H9 (cell line): ENCODE measurements around the gene ARSI. TPM values are rescaled to one million over a fixed set of nuclear protein-coding genes. Genes with fewer than 3 reads are reported as not detected.

Experiments
- DNase-seq: peaks from one replicate; pipeline ENCODE4 v3.0.0-alpha.2; 2017
- H2AFZ ChIP-seq: one replicate; pipeline ENCODE4 v1.6.1; 2013; ENCODE audit warnings: mild to moderate bottlenecking, low read length, control low read depth, moderate library complexity
- H2AK5ac ChIP-seq: 2 replicates; pipeline ENCODE4 v1.6.1; 2013; ENCODE audit warnings: low read length, control low read depth, mixed read lengths; ENCODE audit not compliant: insufficient read length
- H2BK120ac ChIP-seq: one replicate; pipeline ENCODE4 v1.6.1; 2013; ENCODE audit warnings: low read depth, mild to moderate bottlenecking, low read length, control low read depth, inconsistent platforms; ENCODE audit not compliant: poor library complexity, severe bottlenecking
- H2BK12ac ChIP-seq: 2 replicates; pipeline ENCODE4 v1.6.1; 2013; ENCODE audit warnings: low read length, control low read depth, mixed read lengths, low read depth; ENCODE audit not compliant: insufficient read length
- H2BK15ac ChIP-seq: 2 replicates; pipeline ENCODE4 v1.6.1; 2013; ENCODE audit warnings: low read depth, low read length, control low read depth
- H2BK20ac ChIP-seq: one replicate; pipeline ENCODE4 v1.6.1; 2013; ENCODE audit warnings: low read depth, mild to moderate bottlenecking, low read length, control low read depth, inconsistent platforms; ENCODE audit not compliant: poor library complexity, severe bottlenecking
- H2BK5ac ChIP-seq: 2 replicates; pipeline ENCODE4 v1.6.1; 2013; ENCODE audit warnings: low read length, control low read depth, mixed read lengths; ENCODE audit not compliant: insufficient read length
- H3K14ac ChIP-seq: 2 replicates; pipeline ENCODE4 v1.6.1; 2013; ENCODE audit warnings: low read length, control low read depth; ENCODE audit not compliant: insufficient read depth
- H3K18ac ChIP-seq: 2 replicates; pipeline ENCODE4 v1.6.1; 2013; ENCODE audit warnings: low read depth, mild to moderate bottlenecking, mixed read lengths, low read length, control low read depth; ENCODE audit not compliant: insufficient read length
- H3K23ac ChIP-seq: 2 replicates; pipeline ENCODE4 v1.6.1; 2013; ENCODE audit warnings: low read length, control low read depth, mixed read lengths, low read depth; ENCODE audit not compliant: insufficient read length
- H3K23me2 ChIP-seq: 2 replicates; pipeline ENCODE4 v1.6.1; 2013; ENCODE audit warnings: low read depth, mild to moderate bottlenecking, mixed read lengths, low read length, control low read depth; ENCODE audit not compliant: insufficient read length, poor library complexity, severe bottlenecking
- H3K27ac ChIP-seq: 2 replicates; pipeline ENCODE4 v1.5.1; 2013; ENCODE audit warnings: low read length, control low read depth, mixed read lengths, low read depth; ENCODE audit not compliant: insufficient read length
- H3K27me3 ChIP-seq: 2 replicates; pipeline ENCODE4 v1.6.1; 2013; ENCODE audit warnings: low read length, control low read depth, inconsistent platforms; ENCODE audit not compliant: insufficient read depth
- H3K4ac ChIP-seq: 2 replicates; pipeline ENCODE4 v1.6.1; 2013; ENCODE audit warnings: low read depth, mild to moderate bottlenecking, control low read depth, inconsistent platforms, low read length, moderate library complexity
- H3K4me1 ChIP-seq: 2 replicates; pipeline ENCODE4 v1.6.1; 2013; ENCODE audit warnings: low read length, control low read depth, inconsistent platforms; ENCODE audit not compliant: insufficient read depth
- H3K4me2 ChIP-seq: 2 replicates; pipeline ENCODE4 v1.6.1; 2013; ENCODE audit warnings: low read length, control low read depth, mixed read lengths; ENCODE audit not compliant: insufficient read length, insufficient read depth
- H3K56ac ChIP-seq: 2 replicates; pipeline ENCODE4 v1.6.1; 2013; ENCODE audit warnings: low read depth, mild to moderate bottlenecking, mixed read lengths, low read length, control low read depth; ENCODE audit not compliant: insufficient read length
- H3K79me1 ChIP-seq: 2 replicates; pipeline ENCODE4 v1.6.1; 2013; ENCODE audit warnings: low read depth, mild to moderate bottlenecking, moderate library complexity, low read length, control low read depth, inconsistent platforms; ENCODE audit not compliant: insufficient read depth, poor library complexity, severe bottlenecking
- H3K79me2 ChIP-seq: 2 replicates; pipeline ENCODE4 v1.6.1; 2013; ENCODE audit warnings: low read length, control low read depth, inconsistent platforms; ENCODE audit not compliant: insufficient read depth
- H3K9ac ChIP-seq: 2 replicates; pipeline ENCODE4 v1.6.1; 2013; ENCODE audit warnings: low read length, control low read depth, mixed read lengths; ENCODE audit not compliant: insufficient read length; ENCODE audit errors: extremely low read depth
- H3K9me3 ChIP-seq: one replicate; pipeline ENCODE4 v1.6.1; 2013; ENCODE audit warnings: low read depth, low read length, inconsistent platforms; ENCODE audit not compliant: control insufficient read depth
- H3T11ph ChIP-seq: one replicate; pipeline ENCODE4 v1.6.1; 2013; ENCODE audit warnings: mild to moderate bottlenecking, low read length, control low read depth, inconsistent platforms
- H4K20me1 ChIP-seq: one replicate; pipeline ENCODE4 v1.6.1; 2013; ENCODE audit not compliant: control insufficient read depth, insufficient read length, insufficient read depth
- H4K5ac ChIP-seq: 2 replicates; pipeline ENCODE4 v1.6.1; 2013; ENCODE audit warnings: low read depth, mild to moderate bottlenecking, mixed read lengths, low read length, control low read depth; ENCODE audit not compliant: insufficient read length
- H4K8ac ChIP-seq: replicated peaks from 2 replicates; pipeline ENCODE4 v1.6.1; 2013; ENCODE audit warnings: low read length, control low read depth, mixed read lengths, low read depth; ENCODE audit not compliant: insufficient read length
- H4K91ac ChIP-seq: 2 replicates; pipeline ENCODE4 v1.6.1; 2013; ENCODE audit warnings: low read depth, mild to moderate bottlenecking, moderate library complexity, mixed read lengths, low read length, control low read depth; ENCODE audit not compliant: insufficient read length
- H3K27ac Mint-ChIP-seq, 3 experiments: 2 replicates in 2 of 3; 3 replicates in 1 of 3; pipeline ENCODE4 v1.8.0; 2020 to 2021; ENCODE audit warnings: mixed read lengths in 3 of 3, mild to moderate bottlenecking in 1 of 3, moderate library complexity in 1 of 3
- H3K27me3 Mint-ChIP-seq: 2 replicates; pipeline ENCODE4 v1.8.0; 2021; ENCODE audit warnings: low read depth, mild to moderate bottlenecking, moderate library complexity, mixed read lengths
- H3K36me3 Mint-ChIP-seq, 3 experiments: 2 replicates in 2 of 3; 3 replicates in 1 of 3; pipeline ENCODE4 v1.8.0; 2020 to 2021; ENCODE audit warnings: low read depth in 3 of 3, mixed read lengths in 3 of 3; ENCODE audit not compliant: insufficient read depth in 1 of 3
- H3K4me1 Mint-ChIP-seq, 2 experiments: 2 replicates each; pipeline ENCODE4 v1.8.0; 2020; ENCODE audit warnings: mixed read lengths in 2 of 2
- H3K4me3 Mint-ChIP-seq, 2 experiments: 2 replicates in 1 of 2; 3 replicates in 1 of 2; pipeline ENCODE4 v1.8.0; 2020 to 2021; ENCODE audit warnings: mild to moderate bottlenecking in 2 of 2, mixed read lengths in 2 of 2, moderate library complexity in 1 of 2
- H3K9me3 Mint-ChIP-seq, 2 experiments: 2 replicates in 1 of 2; 3 replicates in 1 of 2; pipeline ENCODE4 v1.8.0; 2020; ENCODE audit warnings: mild to moderate bottlenecking in 2 of 2, mixed read lengths in 2 of 2, moderate library complexity in 1 of 2
- CTCF ChIP-seq: fragments of 200-600 bp; sonication (generic); conservative IDR thresholded peaks from 3 replicates; pipeline ENCODE4 v1.8.0; 2021; ENCODE audit warnings: antibody characterized with exemption, mild to moderate bottlenecking
- WGBS: extraction: QIAGEN DNeasy Blood & Tissue Kit; methylation state at CpG from one replicate; pipeline ENCODE4 v1.1.7; 2013; ENCODE audit warnings: missing lambda C conversion rate, low lambda C conversion rate, mixed read lengths; ENCODE audit not compliant: insufficient read length; ENCODE audit errors: extremely low coverage; 5-methylcytosine and 5-hydroxymethylcytosine counted together
- total RNA-seq: library from RNA; stranded (reverse); gene quantifications from 2 replicates; pipeline ENCODE4 v1.2.1, GENCODE V29; 2021

ARSI gene
- total RNA-seq, 1 experiment from 2014 or later: 1.7 TPM

GRCh38 chr5:150310246-150310645 lies 7.5 kb upstream of the ARSI start:
- H3T11ph ChIP-seq: no peak overlapping the region
- H4K8ac ChIP-seq: no peak overlapping the region
- no peak overlapping the region for H2BK15ac ChIP-seq
- no peak overlapping the region for H3K9ac ChIP-seq
- H3K27me3 Mint-ChIP-seq: peaks cover 5% of the 10 kb centered on the region
- no peaks in the 10 kb centered on the region for H3K9me3 ChIP-seq
- H3K27me3 ChIP-seq: no peaks in the 10 kb centered on the region
- TF ChIP-seq CTCF: no peak
- no peak overlapping the region for H3K18ac ChIP-seq
- no peaks in the 10 kb centered on the region for H3K79me1 ChIP-seq
- H3K27ac Mint-ChIP-seq: no peak overlapping the region
- H4K5ac ChIP-seq: no peak overlapping the region
- WGBS: no CpG with 5 or more reads among the region's 5 CpGs
- H3K14ac ChIP-seq: no peak overlapping the region
- H4K20me1 ChIP-seq: no peaks in the 10 kb centered on the region
- no peak overlapping the region for H2BK20ac ChIP-seq
- no peaks in the 10 kb centered on the region for H3K4me1 ChIP-seq
- H3K36me3 Mint-ChIP-seq: no peaks in the 10 kb centered on the region
- H3K27ac ChIP-seq: no peak overlapping the region
- no peak overlapping the region for H2BK12ac ChIP-seq
- no peak overlapping the region for H4K91ac ChIP-seq
- no peak overlapping the region for H2AFZ ChIP-seq
- H3K4ac ChIP-seq: no peak overlapping the region
- no peak overlapping the region for H3K4me2 ChIP-seq
- H2BK120ac ChIP-seq: no peak overlapping the region
- no peak overlapping the region for H2AK5ac ChIP-seq
- H3K23me2 ChIP-seq: no peaks in the 10 kb centered on the region
- H2BK5ac ChIP-seq: no peak overlapping the region
- no peak for DNase-seq
- H3K23ac ChIP-seq: no peak overlapping the region
- no peak overlapping the region for H3K4me3 Mint-ChIP-seq
- H3K9me3 Mint-ChIP-seq: no peaks in the 10 kb centered on the region
- H3K56ac ChIP-seq: no peak overlapping the region
- H3K79me2 ChIP-seq: no peaks in the 10 kb centered on the region
- H3K4me1 Mint-ChIP-seq: peaks cover 22 to 26% of the 10 kb centered on the region in 2 experiments
